Astrocyte of the cerebellum (primary cell): ENCODE results near the gene RNPC3.

Experiments
- DNase-seq: peaks from one replicate; pipeline ENCODE4 v3.0.0-alpha.2; 2011; ENCODE audit warnings: low read depth
- H3K4me3 ChIP-seq: 2 replicates; pipeline ENCODE4 v1.5.1; 2011; ENCODE audit warnings: mild to moderate bottlenecking, low read depth, low read length, moderate library complexity
- CTCF ChIP-seq: IDR thresholded peaks from 2 replicates; pipeline ENCODE4 v1.5.1; 2012; ENCODE audit warnings: low read length, low read depth, moderate library complexity, mild to moderate bottlenecking; ENCODE audit errors: missing control alignments
- in situ Hi-C: cut with HindIII; loops from 2 replicates; pipeline ENCODE4 v1.10.0; 2017; ENCODE audit warnings: low sequenced_read_pairs

The RNPC3 gene

GRCh38 chr1:103520822-103521221, 4.7 kb upstream of the RNPC3 start:
- in situ Hi-C loops: no loop called here
- no peak for DNase-seq
- TF ChIP-seq CTCF: no peak
- no peak overlapping the region for H3K4me3 ChIP-seq

GRCh38 chr1:103523346-103523745, 2.2 kb upstream of the RNPC3 start:
- no peak overlapping the region for H3K4me3 ChIP-seq
- in situ Hi-C loops: no loop called here
- no peak for DNase-seq
- no peak for TF ChIP-seq CTCF

- peak; percentile 6 for DNase-seq
- in situ Hi-C loops: no loop called here
- no peak for TF ChIP-seq CTCF
- peak overlapping the region; percentile 28 for H3K4me3 ChIP-seq
Observed at GRCh38 chr1:103525114-103525606, 339 bp upstream of the RNPC3 start.

- TF ChIP-seq CTCF: no peak
- no peak for DNase-seq
- in situ Hi-C loops: no loop called here
- no peak overlapping the region for H3K4me3 ChIP-seq
Observed at GRCh38 chr1:103527331-103527730, 1.8 kb downstream of the RNPC3 start.

GRCh38 chr1:103529746-103530145, 4.2 kb downstream of the RNPC3 start:
- no peak for DNase-seq
- in situ Hi-C loops: no loop called here

GRCh38 chr1:103538226-103538625, 12.7 kb downstream of the RNPC3 start:
- no peak for TF ChIP-seq CTCF

More at GRCh38 chr1:103529746-103530145, 4.2 kb downstream of the RNPC3 start:
- no peak overlapping the region for H3K4me3 ChIP-seq
- no peak for TF ChIP-seq CTCF

GRCh38 chr1:103541431-103541830, 15.9 kb downstream of the RNPC3 start:
- TF ChIP-seq CTCF: no peak
- no peak for DNase-seq
- in situ Hi-C loops: no loop called here
- H3K4me3 ChIP-seq: no peak overlapping the region

More at GRCh38 chr1:103538226-103538625, 12.7 kb downstream of the RNPC3 start:
- in situ Hi-C loops: no loop called here
- no peak for DNase-seq
- H3K4me3 ChIP-seq: no peak overlapping the region
